ENCODE data around the gene TMED5.
"Not testable (repeated sequence)": the region's sequence is repeated elsewhere in the genome, so short reads cannot be mapped to it uniquely, and the experiment has no call there.

Gene TMED5

GRCh38 chr1:93196591-93196990 lies 16.4 kb upstream of the TMED5 start:
- no peak overlapping the region for H3K27ac ChIP-seq (ENCODE audit: low read depth, low read length)
- H3K4me1 ChIP-seq (ENCODE audit: control insufficient read depth, insufficient read depth, low read length) = no peaks in the 10 kb centered on the region
- H3K9ac ChIP-seq (ENCODE audit: low read length) = no peak overlapping the region
- H3K27me3 ChIP-seq (ENCODE audit: control insufficient read depth, insufficient read depth, low read length) = no peaks in the 10 kb centered on the region
- H3K4me3 ChIP-seq (ENCODE audit: low read length) = no peak overlapping the region
- no peaks in the 10 kb centered on the region for H3K36me3 ChIP-seq (ENCODE audit: control insufficient read depth, insufficient read depth, low read length)

- H3K4me1 ChIP-seq (ENCODE audit: control insufficient read depth, insufficient read depth, low read length) = no peaks in the 10 kb centered on the region
- no peaks in the 10 kb centered on the region for H3K27me3 ChIP-seq (ENCODE audit: control insufficient read depth, insufficient read depth, low read length)
- H3K9ac ChIP-seq (ENCODE audit: low read length) = no peak overlapping the region
- no peak overlapping the region for H3K4me3 ChIP-seq (ENCODE audit: low read length)
- H3K27ac ChIP-seq (ENCODE audit: low read depth, low read length) = no peak overlapping the region
- H3K36me3 ChIP-seq (ENCODE audit: control insufficient read depth, insufficient read depth, low read length) = no peaks in the 10 kb centered on the region
Measured at GRCh38 chr1:93194231-93194990, 14.2 kb upstream of the TMED5 start.

- Histone ChIP-seq H3K4me3 (ENCODE audit: low read length) (no peak overlapping the region), H3K27ac (ENCODE audit: low read depth, low read length) (no peak overlapping the region), H3K27me3 (ENCODE audit: control insufficient read depth, insufficient read depth, low read length) (no peaks in the 10 kb centered on the region), H3K4me1 (ENCODE audit: control insufficient read depth, insufficient read depth, low read length) (no peaks in the 10 kb centered on the region), H3K36me3 (ENCODE audit: control insufficient read depth, insufficient read depth, low read length) (no peaks in the 10 kb centered on the region), H3K9ac (ENCODE audit: low read length) (no peak overlapping the region)
Measured at GRCh38 chr1:93190432-93190831, 10.2 kb upstream of the TMED5 start.

- Histone ChIP-seq H3K36me3 (ENCODE audit: control insufficient read depth, insufficient read depth, low read length) (no peaks in the 10 kb centered on the region), H3K9ac (ENCODE audit: low read length) (no peak overlapping the region), H3K27ac (ENCODE audit: low read depth, low read length) (no peak overlapping the region), H3K27me3 (ENCODE audit: control insufficient read depth, insufficient read depth, low read length) (no peaks in the 10 kb centered on the region), H3K4me1 (ENCODE audit: control insufficient read depth, insufficient read depth, low read length) (no peaks in the 10 kb centered on the region), H3K4me3 (ENCODE audit: low read length) (no peak overlapping the region)
Measured at GRCh38 chr1:93186667-93187066, 6.5 kb upstream of the TMED5 start.

- H3K27me3 ChIP-seq (ENCODE audit: control insufficient read depth, insufficient read depth, low read length) = no peaks in the 10 kb centered on the region
- H3K27ac ChIP-seq (ENCODE audit: low read depth, low read length) = peak within 1 kb of the TSS; percentile 99
- H3K4me3 ChIP-seq (ENCODE audit: low read length) = peak within 1 kb of the TSS; percentile 99
- peak within 1 kb of the TSS; percentile 99 for H3K9ac ChIP-seq (ENCODE audit: low read length)
- H3K4me1 ChIP-seq (ENCODE audit: control insufficient read depth, insufficient read depth, low read length) = peaks cover 5% of the 10 kb centered on the region
- H3K36me3 ChIP-seq (ENCODE audit: control insufficient read depth, insufficient read depth, low read length) = peaks cover 3% of the 10 kb centered on the region
Measured at GRCh38 chr1:93180723-93181613, 755 bp upstream of the TMED5 start, which contains the start of gene CCDC18. CCDC18 (plus strand) TSS chr1:93180724; CDS start chr1:93183362, 2,638 bp downstream.

- H3K27me3 ChIP-seq (ENCODE audit: control insufficient read depth, insufficient read depth, low read length) = no peaks in the 10 kb centered on the region
- peak overlapping the region; percentile 37 for H3K27ac ChIP-seq (ENCODE audit: low read depth, low read length)
- H3K36me3 ChIP-seq (ENCODE audit: control insufficient read depth, insufficient read depth, low read length) = peaks cover 3% of the 10 kb centered on the region
- peaks cover 5% of the 10 kb centered on the region for H3K4me1 ChIP-seq (ENCODE audit: control insufficient read depth, insufficient read depth, low read length)
- no peak overlapping the region for H3K9ac ChIP-seq (ENCODE audit: low read length)
- H3K4me3 ChIP-seq (ENCODE audit: low read length) = peak overlapping the region; percentile 99
Measured at GRCh38 chr1:93178418-93178817, 1.8 kb downstream of the TMED5 start.

- Histone ChIP-seq H3K27me3 (ENCODE audit: control insufficient read depth, insufficient read depth, low read length) (no peaks in the 10 kb centered on the region), H3K4me1 (ENCODE audit: control insufficient read depth, insufficient read depth, low read length) (peaks cover 5% of the 10 kb centered on the region), H3K27ac (ENCODE audit: low read depth, low read length) (peak overlapping the region; percentile 37), H3K4me3 (ENCODE audit: low read length) (peak overlapping the region; percentile 14), H3K36me3 (ENCODE audit: control insufficient read depth, insufficient read depth, low read length) (peaks cover 3% of the 10 kb centered on the region), H3K9ac (ENCODE audit: low read length) (no peak overlapping the region)
Measured at GRCh38 chr1:93177991-93178390, 2.2 kb downstream of the TMED5 start.

- H3K9ac ChIP-seq (ENCODE audit: low read length); H3K27ac ChIP-seq (ENCODE audit: low read depth, low read length); H3K27me3 ChIP-seq (ENCODE audit: control insufficient read depth, insufficient read depth, low read length); H3K36me3 ChIP-seq (ENCODE audit: control insufficient read depth, insufficient read depth, low read length); H3K4me1 ChIP-seq (ENCODE audit: control insufficient read depth, insufficient read depth, low read length); H3K4me3 ChIP-seq (ENCODE audit: low read length): not testable (repeated sequence)
Measured at GRCh38 chr1:93174638-93175037, 5.6 kb downstream of the TMED5 start.

GRCh38 chr1:93172778-93173177 lies 7.4 kb downstream of the TMED5 start:
- Histone ChIP-seq H3K9ac (ENCODE audit: low read length) (no peak overlapping the region), H3K4me3 (ENCODE audit: low read length) (no peak overlapping the region), H3K36me3 (ENCODE audit: control insufficient read depth, insufficient read depth, low read length) (no peaks in the 10 kb centered on the region), H3K27ac (ENCODE audit: low read depth, low read length) (no peak overlapping the region), H3K27me3 (ENCODE audit: control insufficient read depth, insufficient read depth, low read length) (no peaks in the 10 kb centered on the region), H3K4me1 (ENCODE audit: control insufficient read depth, insufficient read depth, low read length) (peaks cover 3% of the 10 kb centered on the region)

GRCh38 chr1:93171549-93172034 lies 8.6 kb downstream of the TMED5 start:
- no peaks in the 10 kb centered on the region for H3K36me3 ChIP-seq (ENCODE audit: control insufficient read depth, insufficient read depth, low read length)
- H3K4me1 ChIP-seq (ENCODE audit: control insufficient read depth, insufficient read depth, low read length) = peaks cover 3% of the 10 kb centered on the region
- no peak overlapping the region for H3K9ac ChIP-seq (ENCODE audit: low read length)
- no peak overlapping the region for H3K27ac ChIP-seq (ENCODE audit: low read depth, low read length)
- no peak overlapping the region for H3K4me3 ChIP-seq (ENCODE audit: low read length)
- no peaks in the 10 kb centered on the region for H3K27me3 ChIP-seq (ENCODE audit: control insufficient read depth, insufficient read depth, low read length)

GRCh38 chr1:93170141-93170678 lies 10.0 kb downstream of the TMED5 start:
- H3K4me3 ChIP-seq (ENCODE audit: low read length); H3K36me3 ChIP-seq (ENCODE audit: control insufficient read depth, insufficient read depth, low read length); H3K9ac ChIP-seq (ENCODE audit: low read length); H3K27me3 ChIP-seq (ENCODE audit: control insufficient read depth, insufficient read depth, low read length); H3K27ac ChIP-seq (ENCODE audit: low read depth, low read length); H3K4me1 ChIP-seq (ENCODE audit: control insufficient read depth, insufficient read depth, low read length): not testable (repeated sequence)

- Histone ChIP-seq H3K27ac (ENCODE audit: low read depth, low read length) (no peak overlapping the region), H3K4me3 (ENCODE audit: low read length) (no peak overlapping the region), H3K4me1 (ENCODE audit: control insufficient read depth, insufficient read depth, low read length) (no peaks in the 10 kb centered on the region), H3K27me3 (ENCODE audit: control insufficient read depth, insufficient read depth, low read length) (no peaks in the 10 kb centered on the region), H3K9ac (ENCODE audit: low read length) (no peak overlapping the region), H3K36me3 (ENCODE audit: control insufficient read depth, insufficient read depth, low read length) (no peaks in the 10 kb centered on the region)
Measured at GRCh38 chr1:93167006-93167405, 13.2 kb downstream of the TMED5 start.
